HG03139 (cell line): ENCODE results near the gene DPRX.

Experiments
- ATAC-seq: cut with Tn5 transposase; IDR thresholded peaks from one replicate; pipeline ENCODE4 v1.9.1; 2021; ENCODE audit not compliant: unreplicated experiment

The DPRX gene

GRCh38 chr19:53631949-53632407 is at the start of gene DPRX:
TSS of gene DPRX (plus strand) at chr19:53631999. CDS start at chr19:53632107, 108 bp downstream.
- ATAC-seq: no peak

- ATAC-seq: no peak
Measured at GRCh38 chr19:53583181-53583580, 48.6 kb upstream of the DPRX start.

GRCh38 chr19:53586277-53586691 is 45.5 kb upstream of the DPRX start:
- no peak for ATAC-seq

GRCh38 chr19:53594811-53595509 is 36.8 kb upstream of the DPRX start:
- no peak for ATAC-seq

GRCh38 chr19:53595510-53595867 is 36.3 kb upstream of the DPRX start:
- no peak for ATAC-seq

GRCh38 chr19:53596056-53596455 is 35.7 kb upstream of the DPRX start:
- ATAC-seq: no peak

- ATAC-seq: no peak
Measured at GRCh38 chr19:53597023-53597422, 34.8 kb upstream of the DPRX start.

- no peak for ATAC-seq
Measured at GRCh38 chr19:53598361-53598760, 33.4 kb upstream of the DPRX start.

- ATAC-seq: no peak
Measured at GRCh38 chr19:53600217-53600616, 31.6 kb upstream of the DPRX start.

GRCh38 chr19:53606031-53606430 is 25.8 kb upstream of the DPRX start:
- no peak for ATAC-seq

GRCh38 chr19:53608381-53608780 is 23.4 kb upstream of the DPRX start:
- no peak for ATAC-seq

GRCh38 chr19:53612762-53613526 is 18.9 kb upstream of the DPRX start:
- no peak for ATAC-seq

- ATAC-seq: no peak
Measured at GRCh38 chr19:53621885-53622740, 9.7 kb upstream of the DPRX start.

GRCh38 chr19:53624771-53625545 is 6.8 kb upstream of the DPRX start:
- ATAC-seq: no peak

- no peak for ATAC-seq
Measured at GRCh38 chr19:53626486-53626885, 5.3 kb upstream of the DPRX start.

- no peak for ATAC-seq
Measured at GRCh38 chr19:53626976-53627375, 4.8 kb upstream of the DPRX start.

GRCh38 chr19:53634768-53635167 is 3.0 kb downstream of the DPRX start:
- no peak for ATAC-seq

GRCh38 chr19:53639471-53639870 is 7.7 kb downstream of the DPRX start:
- ATAC-seq: no peak

GRCh38 chr19:53642381-53643099 is 10.7 kb downstream of the DPRX start:
- ATAC-seq: no peak
